ENCODE data around the gene DMD.
"Not testable (repeated sequence)": the region's sequence is repeated elsewhere in the genome, so short reads cannot be mapped to it uniquely, and the experiment has no call there.

DMD gene

GRCh38 chrX:33211356-33212260 lies at the start of gene DMD:
DMD (minus strand) TSS chrX:33211549; CDS start chrX:33211312, 237 bp downstream.
- no peak for DNase-seq

DNA sequence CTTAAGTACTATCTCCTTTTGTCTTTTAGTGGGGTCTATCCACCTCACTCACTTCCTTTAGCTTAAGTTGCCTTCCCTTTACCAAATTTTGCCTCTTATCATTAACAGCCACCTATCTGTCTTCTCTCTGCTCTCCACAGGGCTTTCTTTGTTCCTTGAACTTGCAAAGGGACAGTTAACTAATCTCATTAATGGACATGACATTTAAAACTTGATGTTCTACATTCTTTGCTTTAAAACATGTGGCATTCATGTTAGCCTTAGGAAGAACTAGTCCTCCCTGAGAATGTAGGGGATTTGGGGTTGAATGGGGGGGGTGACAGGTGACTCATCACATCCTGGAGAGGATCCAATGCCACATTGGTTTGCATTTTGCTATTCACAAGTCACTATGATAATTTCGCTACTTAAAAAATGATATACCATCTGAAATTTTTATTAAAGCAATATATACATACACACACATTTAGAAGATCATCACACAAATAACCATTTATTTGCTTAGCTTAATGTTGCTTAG lies 41.0 kb upstream of the DMD start:
- DNase-seq, result no peak

DNA sequence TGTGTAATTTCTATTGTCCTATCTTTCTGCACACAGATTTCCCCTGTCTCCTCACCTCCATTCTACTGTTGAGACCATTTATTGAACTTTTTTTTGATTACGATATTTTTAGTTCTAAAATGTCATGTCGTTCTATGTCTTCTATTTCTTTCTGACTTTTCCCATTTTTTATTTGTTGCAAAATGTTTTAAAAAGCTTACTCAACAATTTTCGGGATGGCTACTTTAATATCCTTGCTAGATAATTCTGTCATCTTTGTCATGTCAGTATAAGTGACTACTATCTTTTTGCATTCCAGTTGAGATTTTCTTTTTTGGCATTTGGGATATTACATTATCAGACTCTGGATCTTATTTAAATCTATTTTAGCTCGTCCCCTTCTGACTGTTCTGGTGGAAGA lies 7.5 kb upstream of the DMD start:
- DNase-seq, result no peak

DNA sequence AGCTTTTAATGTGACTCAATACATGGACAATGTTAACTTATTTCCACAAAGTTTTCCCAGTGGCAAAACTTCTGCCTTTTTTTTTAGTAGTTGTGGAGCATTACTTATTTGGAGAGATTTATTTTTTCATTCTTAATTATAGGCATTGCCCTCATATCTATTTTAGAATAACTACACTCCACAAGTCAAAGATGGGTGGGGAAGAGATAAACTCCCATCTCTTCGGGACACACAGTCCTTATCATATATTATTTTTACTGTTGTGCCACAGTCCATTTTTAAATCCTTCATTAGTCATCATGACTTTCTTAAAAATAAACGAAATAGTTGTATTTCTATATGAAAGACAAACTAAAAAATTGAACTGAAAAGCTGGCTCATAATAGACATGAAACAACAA lies 1.2 kb downstream of the DMD start:
- no peak for DNase-seq

DNA sequence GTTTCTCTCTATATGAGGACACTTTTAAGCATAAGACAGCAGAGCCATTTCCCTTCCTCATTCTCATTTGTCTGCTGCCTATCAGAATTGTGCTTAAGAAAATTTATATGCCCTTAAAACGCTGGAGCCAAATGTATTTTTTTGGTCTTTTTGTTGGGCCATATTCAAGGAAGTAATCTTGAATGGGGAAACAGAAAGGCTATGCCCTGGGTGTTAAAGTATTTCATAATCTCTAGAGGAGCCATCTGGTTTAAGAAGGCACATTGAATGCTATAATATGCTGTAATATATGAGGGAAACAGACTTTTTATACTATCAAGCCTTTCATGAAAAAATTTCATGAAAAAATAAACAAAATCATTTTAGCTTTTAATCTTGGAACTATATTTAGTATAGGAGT lies 4.3 kb downstream of the DMD start:
- DNase-seq, result no peak

- DNase-seq, result no peak
Observed at GRCh38 chrX:33205321-33205720, 6.0 kb downstream of the DMD start.

DNA sequence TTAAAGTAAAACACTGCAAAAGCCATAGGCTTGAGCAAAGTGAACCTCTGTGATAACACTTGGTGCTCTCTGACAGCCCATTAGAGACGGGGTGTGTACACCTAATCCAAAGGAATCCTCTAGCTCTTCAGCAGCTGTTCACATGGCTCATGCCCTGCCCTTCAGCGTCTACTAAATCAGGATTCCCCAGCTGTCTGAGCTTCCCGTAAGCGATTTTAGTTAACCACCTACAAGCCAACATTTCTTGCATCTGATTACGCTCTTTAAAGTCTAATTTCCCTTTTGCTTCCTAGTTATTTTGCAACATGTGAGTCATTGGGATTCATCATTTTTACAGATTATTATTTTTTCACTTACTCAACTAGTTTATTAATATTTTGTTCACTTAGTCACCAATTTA lies 6.5 kb downstream of the DMD start:
- no peak for DNase-seq

DNA sequence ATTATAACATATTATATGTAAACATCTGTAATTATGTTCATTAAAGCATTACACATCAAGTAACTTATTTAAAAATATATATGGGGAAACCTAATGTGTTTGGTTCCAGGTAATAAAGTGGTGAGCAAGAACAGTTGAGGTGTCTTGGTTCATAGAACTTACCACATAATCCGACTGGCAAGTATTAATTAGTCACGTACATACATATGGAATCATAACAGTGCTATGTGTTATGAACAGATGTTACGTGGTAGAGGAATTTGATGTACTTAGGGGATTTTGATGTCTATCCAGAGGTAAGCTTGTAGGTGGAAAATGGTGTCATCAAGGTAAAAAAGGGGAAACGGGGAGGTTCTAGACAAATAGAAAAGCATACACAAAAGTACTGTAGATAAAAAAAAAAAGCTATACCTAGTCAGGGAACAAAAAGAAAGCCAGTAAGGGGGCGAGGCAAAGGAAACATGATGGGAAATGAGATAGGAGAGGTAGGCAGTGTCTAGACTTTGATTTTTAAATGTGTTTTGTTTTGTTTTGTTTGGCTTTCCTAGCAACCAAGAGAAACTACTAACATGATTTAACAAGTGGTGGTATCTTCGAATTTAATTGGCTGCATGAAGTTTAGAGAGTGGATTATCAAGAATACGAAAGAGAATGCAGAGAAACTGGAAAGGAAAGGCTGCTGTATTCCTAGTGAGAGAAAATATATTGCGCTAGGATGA lies 12.6 kb downstream of the DMD start:
- DNase-seq, result no peak

GRCh38 chrX:33195698-33196097 lies 15.7 kb downstream of the DMD start:
- DNase-seq, result no peak

GRCh38 chrX:33194876-33195433 lies 16.4 kb downstream of the DMD start:
- no peak for DNase-seq

GRCh38 chrX:33194289-33194688 lies 17.1 kb downstream of the DMD start:
- no peak for DNase-seq

- DNase-seq, result no peak
Observed at GRCh38 chrX:33190016-33190415, 21.3 kb downstream of the DMD start.

DNA sequence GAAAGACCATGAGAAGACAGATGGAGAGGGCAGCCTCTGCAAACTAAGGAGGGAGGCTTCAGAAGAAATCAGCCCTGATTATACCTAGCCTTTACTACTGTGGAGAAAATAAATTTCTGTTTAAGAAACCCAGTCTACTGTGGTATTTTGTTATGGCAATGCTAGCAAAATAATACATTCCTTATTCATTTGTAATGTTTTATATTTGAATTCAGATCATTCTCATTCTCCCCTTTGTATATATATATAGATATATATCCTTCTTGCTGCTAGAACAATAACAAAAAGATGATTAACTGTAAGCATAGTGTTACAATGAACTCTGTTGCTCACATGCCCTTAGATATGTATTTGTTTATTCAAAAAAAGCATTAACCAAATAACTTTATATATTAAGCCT lies 22.5 kb downstream of the DMD start:
- no peak for DNase-seq

- DNase-seq, result no peak
Observed at GRCh38 chrX:33188286-33188685, 23.1 kb downstream of the DMD start.

- not testable (repeated sequence) for DNase-seq
Observed at GRCh38 chrX:33184803-33185202, 26.5 kb downstream of the DMD start.

DNA sequence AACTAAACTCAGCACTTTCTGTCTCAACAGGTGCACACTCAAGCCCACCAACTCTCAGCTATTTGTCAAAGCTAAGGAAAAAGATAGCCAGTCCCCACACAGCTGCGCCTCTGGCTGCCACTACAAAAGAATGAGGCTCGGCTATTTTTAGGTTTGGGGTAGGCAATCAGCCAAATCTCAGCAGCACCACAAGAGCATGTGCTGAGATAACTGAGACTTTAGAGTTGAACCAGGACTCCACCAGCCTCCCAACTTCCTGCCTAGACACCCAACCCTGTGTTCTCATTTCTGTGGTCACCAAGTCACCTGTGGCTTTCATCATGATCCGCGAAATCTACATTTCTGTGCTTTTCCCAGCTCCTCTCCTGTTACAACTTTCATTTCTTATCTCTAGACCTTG lies 28.0 kb downstream of the DMD start:
- DNase-seq, result no peak

GRCh38 chrX:33178690-33179089 lies 32.7 kb downstream of the DMD start:
- no peak for DNase-seq

- no peak for DNase-seq
Observed at GRCh38 chrX:33178218-33178617, 33.1 kb downstream of the DMD start.

- DNase-seq, result no peak
Observed at GRCh38 chrX:33175201-33175600, 36.1 kb downstream of the DMD start.

DNA sequence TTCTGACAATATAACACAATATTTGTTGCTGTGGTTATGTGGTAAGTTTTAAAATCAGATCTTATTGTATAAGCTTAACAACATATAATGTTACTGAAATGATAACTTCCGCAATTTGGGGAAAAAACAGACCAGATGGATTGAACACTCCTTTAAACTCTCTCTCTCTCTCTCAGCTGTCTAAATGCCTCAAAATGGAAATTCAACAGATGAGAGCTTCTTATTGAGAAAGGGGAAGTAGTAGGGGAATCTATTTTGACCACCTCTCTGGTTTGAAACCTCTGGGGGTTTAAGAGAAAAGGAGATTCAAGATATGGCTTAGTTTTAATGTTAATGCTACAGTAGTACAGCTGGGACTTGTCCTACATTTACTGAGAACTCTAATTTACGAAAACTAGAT lies 40.3 kb downstream of the DMD start:
- no peak for DNase-seq

GRCh38 chrX:33161829-33162228 lies 49.5 kb downstream of the DMD start:
- no peak for DNase-seq

DNA sequence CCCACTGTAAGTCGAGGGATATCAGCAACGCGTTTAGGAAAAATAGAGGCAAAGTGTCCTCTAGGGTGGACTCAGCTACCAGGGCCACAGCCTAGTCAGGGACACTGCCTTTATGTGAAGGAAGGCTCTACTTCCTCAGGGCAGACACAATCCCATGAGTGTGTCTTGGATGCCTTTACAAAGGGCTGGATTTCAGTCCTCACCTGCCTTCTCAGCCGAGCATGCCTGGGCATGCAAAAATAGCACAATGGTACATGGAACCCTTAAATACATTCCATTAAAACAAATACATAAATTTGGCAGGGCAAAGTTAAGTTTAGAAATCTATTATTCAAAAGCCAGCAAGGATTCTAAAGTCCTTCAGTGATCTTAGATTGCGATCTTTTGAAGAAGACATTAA lies 51.1 kb downstream of the DMD start:
- no peak for DNase-seq

DNA sequence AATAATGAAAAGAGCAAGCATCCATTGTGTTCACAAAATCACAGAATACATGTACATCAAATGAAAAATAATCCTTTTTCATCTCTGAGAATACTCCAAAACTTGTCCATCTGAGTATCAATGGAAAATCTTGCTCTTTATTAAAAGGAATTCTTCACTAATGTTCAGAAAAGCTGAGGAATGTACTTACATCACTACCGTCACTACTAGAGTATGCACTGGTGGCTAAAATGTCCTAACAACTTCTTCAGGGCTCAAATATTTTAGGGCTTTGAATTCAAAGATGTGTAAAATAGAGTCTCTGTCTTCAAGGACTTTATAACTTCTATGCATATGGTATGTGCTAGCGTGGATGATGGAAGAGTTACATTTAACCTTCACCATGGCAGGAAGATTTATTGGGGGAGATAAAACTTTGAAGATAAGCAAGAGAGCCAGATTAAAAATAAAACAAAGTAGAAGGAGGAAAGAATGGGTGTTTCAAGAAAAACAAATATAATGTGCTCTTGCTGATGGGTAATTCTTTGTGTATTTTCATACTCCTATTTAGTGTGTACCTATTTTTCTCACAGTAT lies 55.1 kb downstream of the DMD start:
- no peak for DNase-seq

All from NCI-H2171 treated with DMSO at 0.1 percent for 48 hours (cell line).